Effector CD8-positive, alpha-beta T cell (primary cell): ENCODE measurements around the gene CD302.
"Not testable (repeated sequence)": the region's sequence is repeated elsewhere in the genome, so short reads cannot be mapped to it uniquely, and the experiment has no call there.

Source experiments
- DNase-seq: peaks from one replicate; lab custom pipeline; 2025; lab: John Stamatoyannopoulos, UW

CD302 gene

DNA sequence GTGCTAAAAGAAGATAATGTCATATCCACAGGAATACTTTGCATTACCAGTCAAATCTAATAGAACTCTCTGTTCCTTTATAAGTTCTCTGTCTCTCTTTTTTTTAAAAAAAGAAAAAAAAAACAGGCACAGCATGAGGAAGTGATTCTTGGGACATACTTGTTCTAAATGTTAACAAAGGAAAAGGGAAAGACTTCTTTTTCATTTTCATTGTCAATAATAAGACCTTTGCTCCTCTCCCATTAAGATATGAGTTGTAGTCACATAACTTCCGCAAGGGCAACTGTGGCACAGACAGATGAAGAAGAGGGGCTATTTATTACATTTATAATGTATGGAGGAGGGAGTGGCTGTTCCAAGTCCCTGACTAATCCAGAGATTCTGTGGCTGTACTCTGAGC, 4.7 kb downstream of the CD302 start:
- DNase-seq: no peak

DNA sequence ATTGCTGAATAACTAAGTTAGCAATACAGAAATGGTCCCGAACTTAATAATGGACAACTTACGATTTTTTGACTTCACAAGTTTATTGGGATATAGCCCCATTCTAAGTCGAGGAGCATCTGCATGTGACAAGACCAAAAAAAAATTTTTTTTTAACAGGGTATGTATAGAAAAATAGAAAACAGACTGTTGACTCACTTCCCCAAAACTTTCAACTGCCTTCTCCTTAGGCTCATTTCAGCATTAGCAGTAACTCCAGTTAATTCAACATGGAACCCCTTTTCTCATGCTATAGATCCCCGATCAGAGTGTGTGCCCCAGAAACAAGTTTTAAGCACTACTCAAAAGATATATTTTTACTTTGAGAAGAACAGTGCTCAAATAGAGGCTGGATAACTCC, 5.4 kb downstream of the CD302 start:
- DNase-seq: no peak

DNA sequence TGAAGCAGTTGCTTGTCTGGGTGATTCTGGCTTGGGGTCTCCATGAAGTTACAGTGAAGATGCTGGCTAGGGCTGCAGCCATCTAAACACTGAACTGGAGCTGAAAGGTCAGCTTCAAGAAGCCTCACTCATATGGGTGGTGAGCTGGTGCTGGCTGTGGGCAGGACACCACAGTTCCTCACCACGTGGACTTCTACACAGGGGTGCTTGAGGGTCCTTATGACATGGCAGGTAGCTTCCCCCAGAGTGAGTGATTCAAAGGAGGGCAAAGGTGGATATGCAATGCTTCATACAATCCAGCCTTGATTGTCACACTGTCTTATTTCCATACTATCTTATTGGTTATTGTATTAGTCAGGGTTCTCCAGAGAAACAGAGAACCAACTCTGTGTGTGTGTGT, 6.0 kb downstream of the CD302 start:
- no peak for DNase-seq

DNA sequence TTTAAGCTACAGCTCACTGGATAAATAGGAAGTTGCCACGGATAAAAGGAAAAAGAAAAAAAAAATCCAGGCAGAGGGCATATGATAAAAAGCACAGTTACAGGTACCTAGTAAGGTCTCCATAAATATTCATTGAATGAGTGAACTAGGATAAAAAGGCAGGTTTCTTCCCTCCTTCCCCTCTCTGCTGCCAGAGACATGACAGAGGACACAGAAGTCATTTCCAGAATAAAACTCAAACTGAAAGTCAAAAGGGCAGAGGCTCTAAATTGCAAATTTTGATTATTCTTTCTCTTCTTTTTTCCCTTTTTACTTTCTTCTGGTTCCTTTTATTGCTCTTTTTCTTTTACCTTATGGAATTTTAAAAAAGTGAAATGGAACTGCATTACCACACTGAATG, 7.7 kb downstream of the CD302 start:
- no peak for DNase-seq

DNA sequence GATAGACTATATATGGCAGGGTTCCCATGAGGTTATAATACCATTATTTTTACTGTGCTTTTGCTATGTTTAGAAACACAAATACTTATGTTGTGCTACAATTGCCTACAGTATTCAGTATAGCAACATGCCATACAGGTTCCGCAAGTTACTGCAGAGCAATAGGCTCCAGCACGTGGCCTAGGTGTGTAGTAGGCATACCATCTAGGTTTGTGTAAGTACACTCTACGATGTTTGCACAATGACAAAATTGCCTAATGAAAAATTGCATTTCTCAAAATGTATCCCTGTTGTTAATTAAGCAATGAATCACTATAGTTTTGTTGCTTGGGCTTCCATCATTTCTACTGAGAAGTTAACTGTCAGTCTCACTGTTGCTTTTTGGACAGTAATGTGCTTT, 9.8 kb downstream of the CD302 start:
- no peak for DNase-seq

DNA sequence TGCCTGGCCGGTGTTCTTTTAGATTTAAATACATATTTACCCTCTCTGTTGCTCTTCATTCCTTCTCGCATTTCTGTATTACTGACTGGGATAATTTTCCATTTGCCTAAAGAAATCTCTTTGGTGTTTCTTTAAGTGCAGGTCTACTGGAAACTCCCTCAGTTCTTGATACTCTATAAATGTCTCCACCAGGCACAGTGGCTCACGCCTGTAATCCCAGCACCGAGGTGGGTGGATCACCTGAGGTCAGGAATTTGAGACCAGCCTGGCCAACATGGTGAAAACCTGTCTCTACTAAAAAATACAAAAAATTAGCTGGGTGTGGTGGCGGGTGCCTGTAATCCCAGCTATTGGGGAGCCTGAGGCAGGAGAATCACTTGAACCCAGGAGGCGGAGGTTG, 10.4 kb downstream of the CD302 start:
- not testable (repeated sequence) for DNase-seq

DNA sequence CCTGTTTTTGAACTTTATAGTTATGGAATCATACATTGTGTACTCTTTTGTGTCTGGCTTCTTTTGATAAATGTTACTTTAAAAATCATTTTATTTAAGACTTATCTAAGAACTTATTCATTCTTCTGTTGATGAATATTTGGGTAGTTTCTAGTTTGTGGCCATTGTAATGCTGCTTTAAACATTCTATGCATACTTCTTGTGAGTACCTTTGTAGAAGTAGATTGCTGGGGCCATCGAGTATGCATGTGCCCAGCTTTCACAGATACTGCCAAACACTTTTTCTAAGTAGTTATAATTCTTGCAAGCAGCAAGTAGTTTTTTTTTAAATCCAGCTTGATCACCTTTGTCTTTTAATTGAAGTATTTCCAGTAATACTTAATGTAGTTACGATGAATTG, 11.1 kb downstream of the CD302 start:
- no peak for DNase-seq

DNA sequence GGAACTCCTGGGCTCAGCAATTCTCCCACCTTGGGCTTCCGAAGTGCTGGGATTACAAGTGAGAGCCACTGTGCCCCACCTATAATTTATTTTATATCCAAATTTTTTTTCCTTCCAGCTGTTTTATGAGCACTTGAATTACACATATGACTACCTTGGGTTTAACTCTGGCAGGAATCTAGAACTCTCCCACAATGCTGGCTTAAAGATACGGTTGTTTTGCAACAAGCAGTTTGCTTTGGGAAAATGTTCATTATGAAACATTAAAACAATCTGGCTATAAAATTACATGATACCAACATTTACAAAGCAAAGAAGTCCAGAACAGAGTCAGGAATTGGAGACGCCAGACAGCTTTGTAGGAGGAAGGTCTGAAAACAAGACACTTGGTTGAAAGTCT, 12.8 kb downstream of the CD302 start:
- no peak for DNase-seq

DNA sequence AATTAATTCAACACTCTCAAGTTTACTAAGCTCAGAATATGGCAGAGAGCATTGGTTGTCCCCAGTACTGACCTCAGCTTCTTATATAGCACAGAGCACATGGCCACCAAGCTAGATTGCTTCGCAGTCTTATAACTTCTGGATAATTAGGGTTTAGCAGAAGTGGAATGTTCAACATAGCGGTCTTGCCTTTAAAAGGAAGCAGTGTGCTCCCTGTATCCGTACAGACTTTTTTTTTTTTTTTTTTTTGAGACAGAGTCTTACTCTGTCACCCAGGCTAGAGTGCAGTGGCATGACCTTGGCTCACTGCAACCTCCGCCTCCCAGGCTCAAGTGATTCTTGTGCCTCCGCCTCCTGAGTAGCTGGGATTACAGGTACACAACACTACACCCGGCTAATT, 13.3 kb downstream of the CD302 start:
- not testable (repeated sequence) for DNase-seq

DNA sequence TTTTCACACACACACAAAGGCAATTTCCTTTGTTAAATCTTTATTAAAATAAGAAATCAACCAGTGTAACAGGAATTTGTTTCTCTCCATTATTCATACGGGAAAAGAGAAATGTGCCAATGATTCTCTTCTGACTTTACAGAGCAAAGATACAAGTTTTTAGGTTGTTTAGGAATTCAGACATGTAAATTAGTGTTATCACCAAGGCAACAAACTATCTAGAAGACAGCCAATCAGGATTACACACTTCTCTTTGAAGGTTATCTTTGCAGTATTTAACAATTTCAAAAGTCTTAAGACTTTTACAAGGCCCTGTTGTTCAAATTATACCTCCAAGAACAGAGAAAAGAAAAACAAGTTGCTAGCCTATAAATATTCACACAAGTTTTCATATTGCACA, 14.5 kb downstream of the CD302 start:
- no peak for DNase-seq

DNA sequence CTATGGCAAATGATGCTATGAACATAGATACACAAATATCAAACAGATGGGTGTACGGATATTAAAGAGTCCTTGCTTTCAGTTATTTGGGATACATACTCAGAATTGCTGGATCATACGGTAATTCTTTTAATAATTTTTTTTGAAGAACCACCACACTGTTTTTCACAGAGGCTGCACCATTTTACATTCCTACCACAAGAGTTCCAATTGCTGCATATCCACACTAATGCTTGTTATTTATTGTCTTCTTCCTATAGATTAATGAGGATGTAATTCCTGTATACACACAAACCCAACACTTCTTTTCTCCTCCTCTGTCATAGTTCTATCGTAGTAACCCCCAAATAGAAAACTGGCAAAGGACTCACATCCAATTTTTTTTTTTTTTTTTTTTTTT, 21.7 kb downstream of the CD302 start:
- no peak for DNase-seq

DNA sequence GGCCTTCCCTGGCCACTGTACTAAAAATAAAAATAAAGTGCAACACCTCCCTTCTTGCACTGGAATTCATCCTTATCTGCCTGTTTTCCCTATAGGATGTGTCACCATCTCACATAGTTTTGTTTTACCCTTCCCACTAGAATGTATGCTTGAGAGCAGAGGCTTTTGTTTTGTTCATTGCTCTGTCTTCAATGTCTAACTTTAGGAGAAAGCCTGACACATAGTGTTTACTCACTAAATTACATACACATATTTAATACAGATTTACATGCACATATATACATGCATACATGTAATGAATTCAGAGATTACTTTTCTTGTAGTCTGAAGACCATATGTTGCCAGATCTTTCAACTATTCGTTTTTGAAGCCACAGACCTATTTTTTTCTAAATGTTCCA, 23.0 kb downstream of the CD302 start:
- no peak for DNase-seq

DNA sequence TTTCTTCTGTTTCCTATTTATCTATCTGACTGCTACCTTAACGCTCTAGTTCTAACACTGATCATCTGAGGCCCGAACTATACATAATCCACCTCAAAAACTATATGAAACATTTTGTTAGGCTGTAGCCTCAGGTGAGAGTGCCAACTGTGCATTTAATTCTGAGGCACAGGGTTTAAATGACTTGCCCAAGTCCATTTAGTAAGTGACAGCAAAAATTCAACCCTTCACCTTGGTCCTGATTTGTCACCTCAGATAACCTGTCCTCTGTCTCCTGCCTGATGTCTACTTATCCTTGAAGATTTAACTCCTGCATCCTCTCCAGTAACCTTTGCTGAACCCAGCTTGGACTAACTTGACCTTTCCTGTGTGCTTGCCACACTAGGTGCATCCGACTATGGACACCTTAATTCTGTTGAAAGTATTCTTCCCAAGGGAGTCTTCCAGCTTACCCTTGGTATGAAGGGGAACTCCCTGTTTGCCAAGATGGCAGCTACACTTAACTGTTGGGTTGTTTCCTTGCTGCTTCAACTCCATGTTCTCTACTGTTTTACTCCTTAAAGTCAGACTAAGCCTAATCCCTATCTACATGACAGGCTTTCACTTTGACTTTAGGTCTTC, 23.5 kb downstream of the CD302 start:
- no peak for DNase-seq

DNA sequence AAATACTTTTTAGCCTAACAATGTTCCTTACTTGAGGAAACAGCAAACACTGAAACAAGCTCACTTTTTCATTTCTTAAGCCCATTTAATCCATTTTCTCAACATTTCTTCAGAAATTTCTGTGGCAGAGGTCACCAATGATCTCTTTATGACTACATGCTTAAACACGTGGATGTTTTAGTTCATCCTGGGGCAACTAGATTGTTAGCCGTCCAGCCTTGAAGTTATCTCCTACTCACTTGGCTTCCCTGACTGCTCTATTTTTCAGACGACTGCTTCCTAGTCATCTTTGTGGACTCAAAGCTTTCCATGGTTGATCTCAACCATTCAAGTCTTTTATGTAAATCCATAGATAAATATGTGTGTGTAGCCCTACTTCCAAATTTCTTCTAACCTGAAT, 24.1 kb downstream of the CD302 start:
- no peak for DNase-seq

DNA sequence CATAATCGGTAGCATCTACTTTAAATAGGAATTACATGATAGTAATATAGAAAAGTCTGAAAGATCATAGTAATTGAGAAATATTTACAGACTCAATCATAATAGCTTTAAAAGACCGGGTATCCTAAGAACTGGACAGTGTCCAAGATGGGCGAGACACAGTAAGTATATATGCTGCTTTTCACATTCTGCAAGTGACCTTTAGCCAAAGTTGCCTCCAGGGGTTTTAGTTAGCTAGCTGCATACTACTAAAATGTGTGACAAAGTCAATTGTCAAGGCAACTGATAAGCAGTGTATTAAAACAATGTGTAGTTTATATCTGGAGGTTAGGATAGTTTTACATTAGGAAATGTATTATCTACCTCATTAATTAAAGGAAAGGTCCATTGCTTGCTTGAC, 24.6 kb downstream of the CD302 start:
- no peak for DNase-seq

DNA sequence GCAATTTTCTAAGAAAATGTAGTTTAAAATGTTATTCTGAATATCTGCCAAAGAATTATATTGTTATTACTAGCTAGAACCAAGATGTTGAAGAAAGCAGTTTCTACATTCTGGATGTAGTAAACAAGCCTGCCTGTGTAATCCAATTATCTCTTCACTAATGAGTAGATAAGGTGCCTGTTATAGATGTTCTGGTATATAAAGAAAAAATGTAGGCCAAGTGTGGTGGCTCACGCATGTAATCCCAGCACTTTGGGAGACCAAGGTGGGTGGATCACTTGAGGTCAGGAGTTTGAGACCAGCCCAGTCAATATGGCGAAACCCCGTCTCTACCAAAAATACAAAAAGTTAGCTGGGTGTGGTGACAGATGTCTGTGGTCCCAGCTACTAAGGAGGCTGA, 28.9 kb downstream of the CD302 start:
- no peak for DNase-seq

DNA sequence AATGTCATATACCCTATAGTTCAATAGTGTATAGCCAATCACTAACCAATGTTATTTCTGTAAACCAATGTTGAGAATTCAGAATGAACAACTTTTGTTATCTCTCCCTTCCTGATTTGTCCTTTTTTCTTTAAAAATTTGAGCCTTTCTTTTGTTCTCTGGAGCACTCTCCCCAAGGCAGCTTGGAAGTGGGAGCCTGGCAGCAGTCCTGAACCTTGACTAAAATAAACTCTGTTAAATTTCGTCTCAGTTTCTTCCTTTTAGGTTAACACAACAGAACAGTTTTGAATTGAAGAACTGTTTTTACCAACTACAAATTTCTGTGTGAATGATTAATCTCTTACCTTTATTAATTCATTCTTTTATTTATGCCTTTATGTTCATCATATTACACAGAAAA, 35.9 kb downstream of the CD302 start:
- no peak for DNase-seq

DNA sequence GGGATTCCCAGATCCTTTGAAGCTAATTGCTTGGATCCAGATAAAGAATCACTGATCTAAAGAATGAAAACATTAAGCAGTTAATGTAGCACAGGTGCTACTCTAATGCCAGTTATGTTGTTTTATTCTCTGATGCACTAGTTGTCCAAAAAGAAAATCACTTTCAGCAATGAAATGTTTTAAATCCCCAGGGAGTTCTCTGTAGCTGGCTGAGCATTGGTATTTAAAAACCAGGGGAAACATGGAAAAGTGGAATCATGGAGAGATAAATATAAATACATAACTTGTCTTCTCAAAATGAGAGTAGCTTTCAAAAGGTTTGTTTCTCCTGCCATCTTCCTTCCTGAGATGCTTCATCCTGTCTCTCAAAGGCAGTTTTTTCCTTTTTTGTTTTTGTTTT, 37.7 kb downstream of the CD302 start:
- no peak for DNase-seq

DNA sequence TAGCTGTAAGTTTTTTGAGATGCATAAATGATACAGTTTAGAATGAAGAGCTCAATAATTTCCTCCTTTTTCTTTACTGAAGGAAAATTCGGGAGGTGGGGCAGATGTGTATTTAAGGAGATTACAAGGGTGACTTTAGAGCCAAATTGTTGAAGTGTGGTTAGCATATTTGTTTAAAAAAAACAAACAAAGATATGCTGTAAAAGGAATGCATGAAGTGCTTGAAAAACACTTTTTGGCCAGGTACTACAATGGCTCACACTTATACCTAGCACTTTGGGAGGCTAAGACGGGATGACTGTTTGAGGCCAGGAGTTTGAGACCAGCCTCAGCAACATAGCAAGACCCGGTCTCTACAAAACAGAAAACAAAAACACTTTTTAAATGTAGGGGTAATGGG, 38.4 kb downstream of the CD302 start:
- no peak for DNase-seq

DNA sequence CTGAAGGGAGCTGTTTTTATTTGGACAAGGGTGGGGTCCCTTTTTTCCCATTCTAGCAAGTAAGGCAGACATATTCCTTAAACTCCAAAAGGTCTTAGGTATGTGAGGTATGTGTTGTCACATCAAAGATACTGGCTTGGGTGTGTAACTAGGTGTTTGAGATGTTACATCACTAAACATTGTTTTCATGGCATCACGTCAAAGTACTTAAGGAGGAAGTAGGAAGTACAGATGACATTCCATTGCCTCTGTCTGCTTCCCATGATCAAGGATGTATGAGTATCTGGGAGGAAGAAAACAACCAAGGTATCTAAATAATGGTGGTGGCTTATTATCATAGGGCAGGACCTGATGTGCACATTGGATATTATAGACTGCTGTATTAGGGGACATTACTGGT, 39.3 kb downstream of the CD302 start:
- DNase-seq: no peak

DNA sequence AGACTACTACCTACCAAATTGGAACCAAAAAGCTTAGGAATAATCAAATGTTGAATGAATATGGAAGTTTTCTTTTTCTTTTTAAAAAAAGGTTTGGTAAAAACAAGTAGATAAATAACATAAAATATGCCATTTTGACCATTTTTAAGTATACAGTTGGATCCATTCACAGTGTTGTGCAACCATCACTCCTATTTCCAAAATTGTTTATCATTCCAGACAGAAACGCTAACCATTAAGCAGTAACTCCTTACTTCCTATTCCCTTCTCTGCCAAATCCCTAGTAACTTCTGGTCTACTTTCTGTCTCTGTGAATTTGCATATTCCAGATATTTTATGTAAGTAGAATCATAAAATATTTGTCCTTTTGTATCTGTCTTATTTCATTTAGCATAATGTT, 39.8 kb downstream of the CD302 start:
- no peak for DNase-seq

DNA sequence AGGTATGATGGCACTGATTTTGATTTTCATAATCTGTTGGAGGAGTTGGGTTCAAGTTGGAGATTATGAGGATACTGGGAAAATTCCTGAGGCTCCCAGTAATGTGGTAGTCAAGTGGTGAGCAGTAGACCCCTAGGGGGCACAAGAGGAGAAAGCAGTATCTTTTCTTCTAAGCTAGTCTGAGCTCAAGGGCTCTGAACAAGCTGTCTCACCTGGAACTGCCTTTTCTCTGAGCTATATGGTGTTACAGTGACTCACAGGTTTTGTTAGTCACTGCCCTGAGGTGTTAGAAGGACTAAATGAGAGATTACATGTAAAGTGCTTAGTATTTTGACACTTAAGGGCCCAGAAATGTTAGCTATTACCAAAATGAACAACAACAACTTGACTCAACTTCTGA, 42.2 kb downstream of the CD302 start:
- DNase-seq: no peak

DNA sequence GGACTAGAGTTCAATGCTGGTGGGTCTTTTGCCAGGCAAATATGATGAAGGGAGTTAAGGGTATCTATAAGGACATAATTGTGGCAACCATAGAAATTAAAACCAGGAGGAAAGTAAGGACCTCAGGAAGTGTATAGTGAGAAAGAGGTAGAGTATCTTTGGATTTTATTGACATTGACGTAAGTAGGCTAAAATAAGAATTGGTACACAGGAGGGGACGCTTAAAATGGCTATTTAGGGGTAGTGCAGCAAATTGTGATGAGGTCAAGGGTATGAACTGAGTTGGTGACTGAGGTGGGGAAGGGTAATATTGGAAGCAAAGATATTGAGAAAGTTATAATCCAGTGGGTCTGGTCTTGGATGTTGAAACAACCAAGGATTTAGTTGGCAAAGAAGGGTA, 43.0 kb downstream of the CD302 start:
- DNase-seq: no peak

DNA sequence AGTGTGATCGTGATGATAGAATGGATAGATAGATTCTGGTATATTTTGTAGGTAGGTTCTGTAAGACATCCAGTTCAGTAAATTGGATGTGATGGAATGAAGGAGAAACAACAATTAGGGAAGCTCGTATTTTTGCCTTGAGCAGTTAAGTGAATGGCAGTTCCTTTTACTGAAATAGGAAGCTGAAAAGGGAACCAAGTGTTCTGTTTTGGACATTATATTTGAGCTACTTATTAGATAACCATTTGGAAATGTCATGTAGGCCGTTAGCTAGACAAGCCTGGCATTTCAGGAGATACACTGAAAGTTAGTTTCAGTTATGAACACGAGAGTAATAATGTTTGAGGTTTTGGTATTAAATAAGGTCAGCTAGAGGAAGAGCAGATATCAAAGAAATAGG, 44.2 kb downstream of the CD302 start:
- no peak for DNase-seq

DNA sequence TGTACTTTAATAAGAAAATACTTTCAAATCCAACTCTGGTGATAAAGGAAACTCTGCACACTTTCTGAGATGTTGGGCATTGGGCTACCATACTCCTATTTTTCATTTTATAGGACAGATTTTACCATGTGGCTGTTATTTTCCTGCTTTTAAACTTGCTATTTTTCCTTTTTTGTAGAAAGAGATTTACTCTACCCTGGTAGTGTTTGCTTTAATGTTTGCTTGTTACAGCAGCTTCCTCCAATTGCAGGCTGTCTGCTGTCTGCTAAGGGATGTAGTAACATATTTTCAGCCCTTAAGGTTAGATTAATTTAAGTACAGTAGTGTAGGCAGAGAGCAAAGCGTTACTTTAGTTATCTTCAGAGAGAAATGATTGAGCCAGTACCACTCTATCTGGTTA, 47.1 kb downstream of the CD302 start:
- DNase-seq: no peak
